Bronchial epithelial cell (primary cell): ENCODE measurements around the gene WNT7B. TPM values are rescaled to one million over a fixed set of nuclear protein-coding genes. Genes with fewer than 3 reads are reported as not detected.

Source experiments
- DNase-seq: peaks from one replicate; pipeline ENCODE4 v3.0.0-alpha.2; 2010; ENCODE audit warnings: low read depth
- FAIRE-seq: peaks from 2 replicates; lab custom pipeline; 2011; peaks lifted over from hg19 to GRCh38; lab: Jason Lieb, UNC
- H3K27me3 ChIP-seq: 2 replicates; pipeline ENCODE4 v1.5.1; 2011; ENCODE audit warnings: low read length; ENCODE audit not compliant: control insufficient read depth, insufficient read depth
- H3K36me3 ChIP-seq: 2 replicates; pipeline ENCODE4 v1.5.1; 2011; ENCODE audit warnings: low read length; ENCODE audit not compliant: control insufficient read depth, insufficient read depth
- H3K4me3 ChIP-seq: 2 replicates; pipeline ENCODE4 v1.5.1; 2011; ENCODE audit warnings: mild to moderate bottlenecking, low read depth, low read length, control low read depth
- CTCF ChIP-seq: IDR thresholded peaks from 2 replicates; pipeline ENCODE4 v1.5.1; 2011; ENCODE audit warnings: mild to moderate bottlenecking, moderate library complexity, low read length, control low read depth, inconsistent platforms; ENCODE audit not compliant: insufficient read depth, severe bottlenecking
- total RNA-seq: library from RNA; depleted of rRNA; stranded (reverse); fragments of >200 nt; gene quantifications from 2 replicates; pipeline ENCODE4 v1.2.1, GENCODE V29; 2014

WNT7B gene
- total RNA-seq, 1 donor from 2014 or later, result 18.2 TPM

GRCh38 chr22:45892681-45893461 is 84.1 kb downstream of the WNT7B start:
- H3K27me3 ChIP-seq, result no peaks in the 10 kb centered on the region
- H3K36me3 ChIP-seq, result no peaks in the 10 kb centered on the region
- H3K4me3 ChIP-seq, result no peak overlapping the region
- FAIRE-seq, result no peak
- no peak for TF ChIP-seq CTCF
- DNase-seq, result no peak

- FAIRE-seq (no peak), DNase-seq (no peak)
- H3K4me3 ChIP-seq, result no peak overlapping the region
- TF ChIP-seq CTCF, result no peak
- no peaks in the 10 kb centered on the region for H3K27me3 ChIP-seq
- no peaks in the 10 kb centered on the region for H3K36me3 ChIP-seq
Observed at GRCh38 chr22:45891996-45892621, 84.9 kb downstream of the WNT7B start.

GRCh38 chr22:45891471-45891995 is 85.4 kb downstream of the WNT7B start:
- H3K36me3 ChIP-seq, result no peaks in the 10 kb centered on the region
- DNase-seq (no peak), FAIRE-seq (no peak)
- no peak overlapping the region for H3K4me3 ChIP-seq
- TF ChIP-seq CTCF, result no peak
- no peaks in the 10 kb centered on the region for H3K27me3 ChIP-seq

GRCh38 chr22:45891021-45891421 is 85.9 kb downstream of the WNT7B start:
- no peak for TF ChIP-seq CTCF
- no peaks in the 10 kb centered on the region for H3K27me3 ChIP-seq
- no peaks in the 10 kb centered on the region for H3K36me3 ChIP-seq
- FAIRE-seq (no peak), DNase-seq (no peak)
- H3K4me3 ChIP-seq, result no peak overlapping the region

- no peaks in the 10 kb centered on the region for H3K36me3 ChIP-seq
- TF ChIP-seq CTCF, result no peak
- FAIRE-seq (no peak), DNase-seq (no peak)
- H3K27me3 ChIP-seq, result no peaks in the 10 kb centered on the region
- no peak overlapping the region for H3K4me3 ChIP-seq
Observed at GRCh38 chr22:45890351-45890635, 86.7 kb downstream of the WNT7B start.
